ENCODE data around the gene ZNF555. TPM values are rescaled to one million over a fixed set of nuclear protein-coding genes. Genes with fewer than 3 reads are reported as not detected.

Gene ZNF555
- total RNA-seq, 2 donors from 2014 or later, result 3.2 to 5.5 TPM

- no peaks in the 10 kb centered on the region for H3K27me3 ChIP-seq
- intact Hi-C loops (cut with DNase I), result no loop called here
- TF ChIP-seq, protein P1, sequence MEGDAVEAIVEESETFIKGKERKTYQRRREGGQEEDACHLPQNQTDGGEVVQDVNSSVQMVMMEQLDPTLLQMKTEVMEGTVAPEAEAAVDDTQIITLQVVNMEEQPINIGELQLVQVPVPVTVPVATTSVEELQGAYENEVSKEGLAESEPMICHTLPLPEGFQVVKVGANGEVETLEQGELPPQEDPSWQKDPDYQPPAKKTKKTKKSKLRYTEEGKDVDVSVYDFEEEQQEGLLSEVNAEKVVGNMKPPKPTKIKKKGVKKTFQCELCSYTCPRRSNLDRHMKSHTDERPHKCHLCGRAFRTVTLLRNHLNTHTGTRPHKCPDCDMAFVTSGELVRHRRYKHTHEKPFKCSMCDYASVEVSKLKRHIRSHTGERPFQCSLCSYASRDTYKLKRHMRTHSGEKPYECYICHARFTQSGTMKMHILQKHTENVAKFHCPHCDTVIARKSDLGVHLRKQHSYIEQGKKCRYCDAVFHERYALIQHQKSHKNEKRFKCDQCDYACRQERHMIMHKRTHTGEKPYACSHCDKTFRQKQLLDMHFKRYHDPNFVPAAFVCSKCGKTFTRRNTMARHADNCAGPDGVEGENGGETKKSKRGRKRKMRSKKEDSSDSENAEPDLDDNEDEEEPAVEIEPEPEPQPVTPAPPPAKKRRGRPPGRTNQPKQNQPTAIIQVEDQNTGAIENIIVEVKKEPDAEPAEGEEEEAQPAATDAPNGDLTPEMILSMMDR (IDR thresholded peaks at IDR 0.05), result no peak
- H3K9ac ChIP-seq (ENCODE audit: low read depth in 2 of 2, low read length in 2 of 2), result no peak overlapping the region
- no peaks in the 10 kb centered on the region for H3K9me3 ChIP-seq
- no peak overlapping the region for H3K4me3 ChIP-seq
- no peak for DNase-seq
- H3K4me1 ChIP-seq, result no peaks in the 10 kb centered on the region
- H3K27ac ChIP-seq, result no peak overlapping the region
- H3K36me3 ChIP-seq, result peaks cover 23% of the 10 kb centered on the region
Measured at GRCh38 chr19:2850256-2850925, 9.1 kb downstream of the ZNF555 start.

- TF ChIP-seq, protein P1 (IDR thresholded peaks at IDR 0.05), result no peak
- intact Hi-C loops (cut with DNase I), result no loop called here
- H3K36me3 ChIP-seq, result peaks cover 23% of the 10 kb centered on the region
- no peaks in the 10 kb centered on the region for H3K27me3 ChIP-seq
- no peak overlapping the region for H3K4me3 ChIP-seq
- H3K9me3 ChIP-seq, result no peaks in the 10 kb centered on the region
- no peak for DNase-seq
- no peak overlapping the region for H3K27ac ChIP-seq
- no peak overlapping the region for H3K9ac ChIP-seq (ENCODE audit: low read depth in 2 of 2, low read length in 2 of 2)
- no peaks in the 10 kb centered on the region for H3K4me1 ChIP-seq
Measured at GRCh38 chr19:2852598-2852997, 11.3 kb downstream of the ZNF555 start.

- intact Hi-C loops (cut with DNase I), result no loop called here
Measured at GRCh38 chr19:2853015-2853606, 11.8 kb downstream of the ZNF555 start.

GRCh38 chr19:2854849-2855248, 13.6 kb downstream of the ZNF555 start:
- no peak overlapping the region for H3K27ac ChIP-seq
- no peak overlapping the region for H3K4me3 ChIP-seq
- intact Hi-C loops (cut with DNase I), result no loop called here
- TF ChIP-seq, protein P1 (IDR thresholded peaks at IDR 0.05), result no peak
- H3K27me3 ChIP-seq, result no peaks in the 10 kb centered on the region
- no peak overlapping the region for H3K9ac ChIP-seq (ENCODE audit: low read depth in 2 of 2, low read length in 2 of 2)
- no peaks in the 10 kb centered on the region for H3K4me1 ChIP-seq
- H3K9me3 ChIP-seq, result no peaks in the 10 kb centered on the region
- DNase-seq, result no peak
- peaks cover 23% of the 10 kb centered on the region for H3K36me3 ChIP-seq

More at GRCh38 chr19:2853015-2853606, 11.8 kb downstream of the ZNF555 start:
- Histone ChIP-seq H3K4me1 (no peaks in the 10 kb centered on the region), H3K4me3 (no peak overlapping the region), H3K9me3 (no peaks in the 10 kb centered on the region), H3K36me3 (peaks cover 23% of the 10 kb centered on the region), H3K27ac (no peak overlapping the region), H3K27me3 (no peaks in the 10 kb centered on the region), H3K9ac (ENCODE audit: low read depth in 2 of 2, low read length in 2 of 2) (no peak overlapping the region)
- no peak for DNase-seq
- TF ChIP-seq, protein P1 (IDR thresholded peaks at IDR 0.05), result no peak

- no peaks in the 10 kb centered on the region for H3K4me1 ChIP-seq
- intact Hi-C loops (cut with DNase I), result no loop called here
- H3K36me3 ChIP-seq, result peaks cover 22% of the 10 kb centered on the region
- H3K4me3 ChIP-seq, result no peak overlapping the region
- no peak overlapping the region for H3K27ac ChIP-seq
- no peak overlapping the region for H3K9ac ChIP-seq (ENCODE audit: low read depth in 2 of 2, low read length in 2 of 2)
- no peak for DNase-seq
- no peaks in the 10 kb centered on the region for H3K9me3 ChIP-seq
- H3K27me3 ChIP-seq, result no peaks in the 10 kb centered on the region
- TF ChIP-seq, protein P1 (IDR thresholded peaks at IDR 0.05), result no peak
Measured at GRCh38 chr19:2856457-2857050, 15.3 kb downstream of the ZNF555 start.

Data from colonic mucosa (tissue), 4 donors.